GM10266 (cell line): ENCODE measurements around the gene PIK3AP1.

Experiments used
- DNase-seq: peaks from one replicate; pipeline ENCODE4 v3.0.0; 2012; ENCODE audit errors: extremely low spot score
- TF ChIP-seq, protein P1 (sequence below): IDR thresholded peaks from 2 replicates; pipeline ENCODE4 v1.5.1; 2012; ENCODE audit warnings: mild to moderate bottlenecking, low read depth; ENCODE audit not compliant: control insufficient read depth, insufficient read depth; ENCODE audit errors: missing control alignments

The PIK3AP1 gene

DNA sequence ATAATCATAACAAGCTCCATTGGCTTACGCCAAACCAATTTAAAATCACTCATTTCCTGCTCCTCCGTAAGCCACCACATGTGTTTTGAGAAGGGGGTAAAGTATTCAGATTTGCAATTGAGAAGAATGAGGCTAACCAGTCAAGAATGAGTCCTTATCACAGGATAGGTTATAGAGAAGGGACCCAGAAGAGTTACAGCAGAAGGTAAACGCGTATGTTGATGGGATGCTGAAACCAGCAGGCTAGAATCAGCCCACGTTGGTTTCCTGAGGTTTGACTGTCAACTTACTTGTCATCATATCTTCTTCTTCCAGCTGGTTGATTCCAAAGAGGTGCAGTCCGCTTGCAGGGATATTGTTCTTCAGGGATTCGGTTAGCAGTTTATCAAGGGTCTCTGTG, 69.4 kb downstream of the PIK3AP1 start:
- TF ChIP-seq, protein P1, sequence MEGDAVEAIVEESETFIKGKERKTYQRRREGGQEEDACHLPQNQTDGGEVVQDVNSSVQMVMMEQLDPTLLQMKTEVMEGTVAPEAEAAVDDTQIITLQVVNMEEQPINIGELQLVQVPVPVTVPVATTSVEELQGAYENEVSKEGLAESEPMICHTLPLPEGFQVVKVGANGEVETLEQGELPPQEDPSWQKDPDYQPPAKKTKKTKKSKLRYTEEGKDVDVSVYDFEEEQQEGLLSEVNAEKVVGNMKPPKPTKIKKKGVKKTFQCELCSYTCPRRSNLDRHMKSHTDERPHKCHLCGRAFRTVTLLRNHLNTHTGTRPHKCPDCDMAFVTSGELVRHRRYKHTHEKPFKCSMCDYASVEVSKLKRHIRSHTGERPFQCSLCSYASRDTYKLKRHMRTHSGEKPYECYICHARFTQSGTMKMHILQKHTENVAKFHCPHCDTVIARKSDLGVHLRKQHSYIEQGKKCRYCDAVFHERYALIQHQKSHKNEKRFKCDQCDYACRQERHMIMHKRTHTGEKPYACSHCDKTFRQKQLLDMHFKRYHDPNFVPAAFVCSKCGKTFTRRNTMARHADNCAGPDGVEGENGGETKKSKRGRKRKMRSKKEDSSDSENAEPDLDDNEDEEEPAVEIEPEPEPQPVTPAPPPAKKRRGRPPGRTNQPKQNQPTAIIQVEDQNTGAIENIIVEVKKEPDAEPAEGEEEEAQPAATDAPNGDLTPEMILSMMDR, result no peak
- no peak for DNase-seq

DNA sequence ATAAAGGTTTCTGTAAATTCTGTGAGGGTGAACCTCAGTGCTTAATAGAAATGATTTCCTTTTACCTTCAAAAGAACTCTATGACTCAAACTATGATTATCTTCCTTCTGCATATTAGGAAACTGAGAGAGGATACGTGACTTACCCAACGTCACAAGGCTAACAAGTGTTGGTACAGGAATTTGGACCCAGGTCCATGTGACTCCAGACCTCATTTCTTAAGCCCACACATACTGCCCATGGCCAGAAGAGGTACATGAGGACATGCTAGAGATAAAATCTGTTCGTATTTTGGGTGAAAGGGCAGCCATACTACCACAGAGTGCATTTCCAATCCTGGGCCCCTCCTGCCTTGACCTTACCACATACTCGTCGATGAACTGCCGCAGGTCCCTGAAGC, 72.0 kb downstream of the PIK3AP1 start:
- TF ChIP-seq, protein P1, result no peak
- no peak for DNase-seq

DNA sequence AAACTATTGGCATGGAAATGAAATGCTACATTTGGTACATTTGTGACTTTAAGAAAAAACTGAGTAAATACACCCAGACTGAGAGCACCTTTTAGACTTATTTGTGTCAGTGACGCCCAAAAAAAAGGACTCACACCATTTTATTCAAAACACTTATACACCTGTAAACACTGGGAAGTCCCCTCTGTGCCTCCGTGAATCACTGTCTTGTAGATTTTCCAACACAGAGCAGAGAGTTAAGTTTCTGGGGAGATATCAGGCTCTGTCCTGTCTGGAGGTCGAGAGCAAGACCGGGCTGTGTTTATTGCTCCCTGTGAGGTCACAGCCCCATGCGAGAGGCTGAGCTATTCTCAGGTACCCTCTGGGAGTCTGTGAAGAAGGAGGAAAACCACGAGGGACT, 72.8 kb downstream of the PIK3AP1 start:
- DNase-seq, result no peak
- TF ChIP-seq, protein P1, result no peak

- DNase-seq, result no peak
- TF ChIP-seq, protein P1, result no peak
Measured at GRCh38 chr10:96646751-96647166, 73.6 kb downstream of the PIK3AP1 start.

DNA sequence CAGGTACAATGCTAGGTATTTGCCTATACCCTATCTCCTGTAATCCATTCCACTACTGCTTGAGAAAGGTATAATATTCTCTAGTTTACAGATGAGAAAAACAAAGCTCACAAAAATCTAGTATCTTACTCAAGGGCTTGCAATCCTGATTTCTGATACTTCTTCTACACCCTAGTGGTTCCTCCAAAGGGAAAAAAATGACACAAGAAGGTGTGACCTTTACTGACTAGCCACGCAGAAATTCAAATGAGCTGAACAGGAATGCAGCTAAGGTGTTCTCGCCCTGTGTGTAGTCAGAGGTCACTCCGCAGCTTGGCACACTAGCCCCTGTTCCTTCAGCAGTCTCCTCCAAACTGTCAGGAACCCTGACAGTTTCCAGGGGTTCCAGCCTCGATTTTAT, 74.0 kb downstream of the PIK3AP1 start:
- TF ChIP-seq, protein P1, result no peak
- DNase-seq, result no peak

GRCh38 chr10:96645191-96645721, 75.1 kb downstream of the PIK3AP1 start:
- DNase-seq, result peak; percentile 37
- TF ChIP-seq, protein P1, result no peak

DNA sequence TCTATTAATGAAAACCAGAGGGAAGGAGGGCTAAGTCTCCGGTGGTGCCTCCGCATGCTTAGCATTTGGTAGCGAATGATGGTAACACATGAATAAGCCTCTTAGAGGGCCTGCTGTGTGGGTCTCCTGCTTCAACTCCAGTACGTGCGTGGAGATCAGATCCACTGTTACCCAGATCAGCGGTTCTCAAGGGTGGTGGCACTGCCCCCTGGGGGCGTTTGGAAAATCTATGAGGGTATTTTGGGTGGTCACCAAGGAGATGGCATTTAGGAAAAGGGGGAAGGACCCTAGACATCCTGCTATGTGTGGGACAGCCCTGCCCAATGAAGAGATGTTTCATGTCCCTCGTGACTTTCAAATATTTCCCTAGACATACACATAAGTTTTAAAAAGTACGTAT, 76.4 kb downstream of the PIK3AP1 start:
- TF ChIP-seq, protein P1, result peak; percentile 2
- DNase-seq, result no peak
